ENCODE results near the gene GSTT2B.
"Not testable (repeated sequence)": the region's sequence is repeated elsewhere in the genome, so short reads cannot be mapped to it uniquely, and the experiment has no call there.

Gene GSTT2B

GRCh38 chr22:23939017-23939357, 22.0 kb downstream of the GSTT2B start:
- 56 to 74% methylated on average over 3 of the region's 3 CpGs for WGBS, 2 experiments (ENCODE audit: insufficient coverage in 2 of 2)
- Histone ChIP-seq H3K4me1 (ENCODE audit: control insufficient read depth, insufficient read depth, low read length, poor library complexity, severe bottlenecking) (no peaks in the 10 kb centered on the region), H3K9me3 (ENCODE audit: control insufficient read depth, low read length) (no peaks in the 10 kb centered on the region), H3K36me3 (ENCODE audit: control insufficient read depth, insufficient read depth, low read length) (no peaks in the 10 kb centered on the region), H3K27ac (ENCODE audit: low read depth, low read length, severe bottlenecking) (no peak overlapping the region), H3K4me3 (ENCODE audit: extremely low read depth, insufficient read depth, low read length, poor library complexity, severe bottlenecking) (no peak overlapping the region)

DNA sequence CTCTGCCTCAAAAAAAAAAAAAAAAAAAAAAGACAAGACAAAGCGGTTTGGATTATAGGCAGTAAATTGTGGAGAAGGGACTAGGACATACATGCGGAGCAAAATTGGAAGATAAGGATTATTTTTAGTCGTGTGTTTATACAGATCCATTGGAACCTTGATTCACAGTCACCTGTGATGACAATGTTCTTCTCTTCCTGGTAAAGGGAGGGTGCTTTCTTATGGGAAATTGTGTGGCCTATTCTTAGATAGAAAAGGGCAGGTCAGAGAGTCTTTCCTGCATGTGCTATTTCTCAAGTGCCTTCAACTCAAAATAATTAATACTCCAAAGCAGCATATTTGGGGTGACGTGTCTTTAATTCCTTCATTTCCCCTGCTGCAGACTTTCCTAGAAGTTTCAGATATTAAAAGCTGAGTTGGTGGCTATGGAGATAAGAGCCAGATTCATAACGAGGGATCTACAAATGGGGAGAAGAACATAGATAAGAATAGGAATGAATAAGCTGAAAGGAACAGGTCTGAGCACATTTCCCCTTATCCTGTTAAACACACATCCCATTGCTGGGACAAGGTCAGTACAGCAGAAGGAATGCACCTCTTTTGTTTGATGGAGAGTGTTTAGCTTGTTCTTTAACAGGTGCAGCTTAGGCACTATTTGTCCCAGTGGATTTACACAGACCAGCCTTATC, 22.5 kb downstream of the GSTT2B start:
- 96 to 100% methylated on average over 3 of the region's 5 CpGs for WGBS, 2 experiments (ENCODE audit: insufficient coverage in 2 of 2)
- no peak overlapping the region for H3K27ac ChIP-seq (ENCODE audit: low read depth, low read length, severe bottlenecking)
- no peak overlapping the region for H3K4me3 ChIP-seq (ENCODE audit: extremely low read depth, insufficient read depth, low read length, poor library complexity, severe bottlenecking)
- H3K4me1 ChIP-seq (ENCODE audit: control insufficient read depth, insufficient read depth, low read length, poor library complexity, severe bottlenecking) = no peaks in the 10 kb centered on the region
- no peaks in the 10 kb centered on the region for H3K36me3 ChIP-seq (ENCODE audit: control insufficient read depth, insufficient read depth, low read length)
- no peaks in the 10 kb centered on the region for H3K9me3 ChIP-seq (ENCODE audit: control insufficient read depth, low read length)

GRCh38 chr22:23926561-23926960, 34.4 kb downstream of the GSTT2B start:
- peaks cover 41% of the 10 kb centered on the region for H3K36me3 ChIP-seq (ENCODE audit: control insufficient read depth, insufficient read depth, low read length)
- H3K27ac ChIP-seq (ENCODE audit: low read depth, low read length, severe bottlenecking) = no peak overlapping the region
- H3K4me3 ChIP-seq (ENCODE audit: extremely low read depth, insufficient read depth, low read length, poor library complexity, severe bottlenecking) = no peak overlapping the region
- H3K9me3 ChIP-seq (ENCODE audit: control insufficient read depth, low read length) = peaks cover 18% of the 10 kb centered on the region
- WGBS, 2 experiments (ENCODE audit: insufficient coverage in 2 of 2) = 70 to 78% methylated on average over 9 of the region's 14 CpGs
- H3K4me1 ChIP-seq (ENCODE audit: control insufficient read depth, insufficient read depth, low read length, poor library complexity, severe bottlenecking) = peaks cover under 1% of the 10 kb centered on the region

DNA sequence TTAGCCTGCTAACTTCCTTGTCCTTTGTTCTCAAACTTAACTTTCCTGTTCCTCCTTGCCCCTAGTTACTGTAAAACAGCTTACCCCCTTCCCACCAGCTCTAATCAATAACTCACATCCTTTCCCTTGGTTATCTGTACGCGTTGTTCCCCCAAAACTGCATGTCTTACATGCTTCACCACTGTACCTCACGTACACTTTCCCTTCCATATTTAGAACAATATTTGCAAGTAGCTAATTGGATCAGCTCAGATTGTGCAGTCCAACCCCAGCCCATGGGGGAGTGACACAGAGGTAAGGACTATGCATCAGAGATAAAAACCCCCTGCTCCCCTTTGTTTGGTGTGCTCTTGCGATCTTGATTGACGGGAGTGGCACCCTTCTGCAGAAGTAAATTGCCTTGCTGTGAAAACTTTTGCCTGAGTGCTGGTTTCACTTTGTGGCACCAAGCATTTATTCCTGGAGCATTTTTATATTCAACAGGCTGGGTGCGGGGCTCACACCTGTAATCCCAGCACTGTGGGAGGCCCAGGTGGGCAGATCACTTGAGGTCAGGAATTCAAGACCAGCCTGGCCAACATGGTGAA, 35.9 kb downstream of the GSTT2B start:
- H3K36me3 ChIP-seq (ENCODE audit: control insufficient read depth, insufficient read depth, low read length) = peaks cover 42% of the 10 kb centered on the region
- H3K4me3 ChIP-seq (ENCODE audit: extremely low read depth, insufficient read depth, low read length, poor library complexity, severe bottlenecking) = no peak overlapping the region
- peaks cover 4% of the 10 kb centered on the region for H3K4me1 ChIP-seq (ENCODE audit: control insufficient read depth, insufficient read depth, low read length, poor library complexity, severe bottlenecking)
- H3K9me3 ChIP-seq (ENCODE audit: control insufficient read depth, low read length) = peaks cover 12% of the 10 kb centered on the region
- 90 to 92% methylated on average over 3 to 5 of the region's 6 CpGs for WGBS, 2 experiments (ENCODE audit: insufficient coverage in 2 of 2)
- no peak overlapping the region for H3K27ac ChIP-seq (ENCODE audit: low read depth, low read length, severe bottlenecking)

DNA sequence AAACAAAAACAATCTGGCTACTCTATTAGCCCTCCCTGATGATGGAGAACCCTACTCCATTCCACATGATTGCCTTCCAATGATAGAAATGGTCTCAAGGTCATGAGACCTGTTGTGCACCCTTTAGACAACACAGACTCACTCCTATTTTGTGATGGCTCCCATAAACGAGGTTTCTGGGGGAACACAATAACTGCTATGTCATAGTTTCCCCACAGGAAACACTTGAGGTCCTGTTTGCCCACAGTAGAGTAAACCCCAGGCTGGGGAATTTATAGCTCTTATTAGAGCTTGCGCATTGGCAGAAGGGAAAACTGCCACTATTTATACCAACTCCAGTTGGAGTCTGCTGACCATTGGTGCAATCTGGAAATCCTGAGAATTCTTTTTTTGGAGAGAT, 38.1 kb downstream of the GSTT2B start:
- peaks cover 12% of the 10 kb centered on the region for H3K9me3 ChIP-seq (ENCODE audit: control insufficient read depth, low read length)
- H3K36me3 ChIP-seq (ENCODE audit: control insufficient read depth, insufficient read depth, low read length) = peaks cover 39% of the 10 kb centered on the region
- no peak overlapping the region for H3K27ac ChIP-seq (ENCODE audit: low read depth, low read length, severe bottlenecking)
- WGBS, 2 experiments (ENCODE audit: insufficient coverage in 2 of 2) = 95% methylated on average over 2 of the region's 2 CpGs; no CpG with 5 or more reads in 1 of the 2 experiments
- H3K4me3 ChIP-seq (ENCODE audit: extremely low read depth, insufficient read depth, low read length, poor library complexity, severe bottlenecking) = no peak overlapping the region
- peaks cover 4% of the 10 kb centered on the region for H3K4me1 ChIP-seq (ENCODE audit: control insufficient read depth, insufficient read depth, low read length, poor library complexity, severe bottlenecking)

- H3K36me3 ChIP-seq (ENCODE audit: control insufficient read depth, insufficient read depth, low read length) = peaks cover 33% of the 10 kb centered on the region
- WGBS, 2 experiments (ENCODE audit: insufficient coverage in 2 of 2) = 90 to 99% methylated on average over 11 to 13 of the region's 13 CpGs
- H3K4me3 ChIP-seq (ENCODE audit: extremely low read depth, insufficient read depth, low read length, poor library complexity, severe bottlenecking); H3K27ac ChIP-seq (ENCODE audit: low read depth, low read length, severe bottlenecking); H3K4me1 ChIP-seq (ENCODE audit: control insufficient read depth, insufficient read depth, low read length, poor library complexity, severe bottlenecking): not testable (repeated sequence)
- H3K9me3 ChIP-seq (ENCODE audit: control insufficient read depth, low read length) = peaks cover 12% of the 10 kb centered on the region
Measured at GRCh38 chr22:23921586-23922201, 39.3 kb downstream of the GSTT2B start.

DNA sequence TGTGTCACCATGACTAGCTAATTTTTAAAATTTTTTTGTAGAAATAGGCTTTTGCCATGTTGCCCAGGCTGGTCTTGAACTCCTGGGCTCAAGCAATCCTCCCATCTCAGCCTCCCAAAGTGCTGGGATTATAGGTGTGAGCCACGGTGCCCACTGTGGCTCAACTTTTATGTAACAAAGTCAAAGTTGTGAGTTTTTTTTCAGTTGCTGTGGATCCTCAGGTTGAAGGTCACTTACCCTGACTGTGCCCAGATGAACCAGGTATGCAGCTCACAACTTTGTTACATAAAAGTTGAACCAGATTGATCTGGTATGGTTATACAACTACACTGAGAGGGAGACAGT, 40.8 kb downstream of the GSTT2B start:
- H3K4me3 ChIP-seq (ENCODE audit: extremely low read depth, insufficient read depth, low read length, poor library complexity, severe bottlenecking); H3K9me3 ChIP-seq (ENCODE audit: control insufficient read depth, low read length); H3K4me1 ChIP-seq (ENCODE audit: control insufficient read depth, insufficient read depth, low read length, poor library complexity, severe bottlenecking); H3K27ac ChIP-seq (ENCODE audit: low read depth, low read length, severe bottlenecking): not testable (repeated sequence)
- WGBS, 2 experiments (ENCODE audit: insufficient coverage in 2 of 2) = 83 to 100% methylated on average over 1 of the region's 1 CpG
- H3K36me3 ChIP-seq (ENCODE audit: control insufficient read depth, insufficient read depth, low read length) = peaks cover 19% of the 10 kb centered on the region

DNA sequence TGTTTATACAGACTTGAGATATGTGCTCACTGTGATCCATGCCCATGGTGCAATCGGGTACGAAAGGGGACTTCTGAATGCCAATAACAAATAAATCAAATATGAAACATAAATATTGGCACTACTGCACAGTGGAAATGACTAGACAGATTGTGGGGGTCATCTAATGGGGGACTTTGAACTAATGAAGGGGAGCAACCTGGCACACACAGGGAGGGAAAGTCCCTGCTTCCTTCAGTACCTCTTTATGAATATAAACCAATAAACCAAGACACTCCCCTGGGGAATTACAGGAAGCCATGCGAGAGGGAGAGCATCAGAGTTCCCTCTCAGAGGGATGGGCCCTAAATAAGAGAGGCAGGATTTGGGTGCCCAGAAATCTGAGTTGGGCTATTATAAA, 45.7 kb downstream of the GSTT2B start:
- H3K9me3 ChIP-seq (ENCODE audit: control insufficient read depth, low read length) = peaks cover 7% of the 10 kb centered on the region
- peaks cover 7% of the 10 kb centered on the region for H3K36me3 ChIP-seq (ENCODE audit: control insufficient read depth, insufficient read depth, low read length)
- no peaks in the 10 kb centered on the region for H3K4me1 ChIP-seq (ENCODE audit: control insufficient read depth, insufficient read depth, low read length, poor library complexity, severe bottlenecking)
- WGBS, 2 experiments (ENCODE audit: insufficient coverage in 2 of 2) = 100% methylated on average over 1 of the region's 3 CpGs
- H3K27ac ChIP-seq (ENCODE audit: low read depth, low read length, severe bottlenecking) = no peak overlapping the region
- H3K4me3 ChIP-seq (ENCODE audit: extremely low read depth, insufficient read depth, low read length, poor library complexity, severe bottlenecking) = no peak overlapping the region

DNA sequence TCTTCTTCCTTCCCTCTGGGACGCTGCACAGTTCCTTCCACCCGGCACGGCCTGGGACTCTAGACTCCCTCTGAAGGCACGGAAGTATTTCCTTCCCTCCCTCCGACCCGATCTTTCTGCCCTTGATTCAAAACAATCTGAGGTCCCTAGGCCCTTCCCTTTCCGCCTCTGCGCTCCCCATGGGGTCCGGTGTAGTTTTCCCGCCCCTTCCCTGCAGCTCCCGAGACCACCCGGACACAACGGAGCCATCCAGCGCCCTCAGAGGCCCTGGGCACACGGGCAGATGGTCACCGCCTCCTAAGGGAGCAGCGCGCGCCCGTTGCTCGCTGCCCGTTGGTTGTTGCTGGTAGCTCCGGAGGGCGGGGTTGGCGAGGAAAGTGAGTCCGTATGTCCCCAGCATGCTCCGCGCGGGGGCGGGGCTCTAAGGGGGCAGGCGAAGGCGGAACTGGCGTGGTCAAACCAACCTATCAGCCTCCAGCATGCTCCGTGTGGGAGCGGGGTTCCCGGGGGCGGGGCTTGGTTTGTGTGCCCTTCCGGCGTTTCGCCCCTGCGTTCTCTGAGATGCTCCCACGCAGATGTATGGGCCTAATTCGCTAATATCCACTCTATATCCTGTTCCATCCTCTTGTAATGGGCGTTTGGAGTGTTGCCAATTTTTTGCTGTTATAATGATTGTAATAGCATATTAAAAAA, 47.2 kb downstream of the GSTT2B start:
- Histone ChIP-seq H3K9me3 (ENCODE audit: control insufficient read depth, low read length) (peaks cover 7% of the 10 kb centered on the region), H3K36me3 (ENCODE audit: control insufficient read depth, insufficient read depth, low read length) (no peaks in the 10 kb centered on the region), H3K4me1 (ENCODE audit: control insufficient read depth, insufficient read depth, low read length, poor library complexity, severe bottlenecking) (no peaks in the 10 kb centered on the region), H3K4me3 (ENCODE audit: extremely low read depth, insufficient read depth, low read length, poor library complexity, severe bottlenecking) (peak overlapping the region; percentile 39), H3K27ac (ENCODE audit: low read depth, low read length, severe bottlenecking) (peak overlapping the region; percentile 74)
- WGBS, 2 experiments (ENCODE audit: insufficient coverage in 2 of 2) = 9 to 15% methylated on average over 36 to 39 of the region's 44 CpGs

DNA sequence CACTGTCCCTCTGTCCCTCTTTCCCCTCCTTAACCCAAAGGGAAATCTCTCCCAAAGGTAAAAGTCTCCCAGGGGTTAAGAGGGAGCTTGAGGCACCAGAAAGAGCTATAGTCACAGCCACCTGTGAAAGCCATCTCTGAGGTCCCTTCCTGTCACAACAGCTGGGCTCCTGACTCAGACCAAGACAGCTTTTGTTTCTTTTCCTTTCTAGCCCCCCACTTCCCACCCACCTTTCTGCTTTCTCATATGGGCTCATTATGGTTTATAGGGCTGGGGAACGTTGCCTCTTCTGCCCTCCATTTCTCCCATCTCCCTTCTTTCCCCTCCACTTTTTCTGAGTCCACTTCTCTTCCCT, 47.7 kb downstream of the GSTT2B start:
- Histone ChIP-seq H3K27ac (ENCODE audit: low read depth, low read length, severe bottlenecking) (peak overlapping the region; percentile 74), H3K4me3 (ENCODE audit: extremely low read depth, insufficient read depth, low read length, poor library complexity, severe bottlenecking) (peak overlapping the region; percentile 39), H3K4me1 (ENCODE audit: control insufficient read depth, insufficient read depth, low read length, poor library complexity, severe bottlenecking) (no peaks in the 10 kb centered on the region), H3K36me3 (ENCODE audit: control insufficient read depth, insufficient read depth, low read length) (no peaks in the 10 kb centered on the region), H3K9me3 (ENCODE audit: control insufficient read depth, low read length) (peaks cover 7% of the 10 kb centered on the region)
- WGBS, 2 experiments (ENCODE audit: insufficient coverage in 2 of 2) = 17 to 20% methylated on average over 1 of the region's 1 CpG
